ENCODE results near the gene PTGIR. TPM values are rescaled to one million over a fixed set of nuclear protein-coding genes. Genes with fewer than 3 reads are reported as not detected.

The PTGIR gene
- polyA plus RNA-seq (2012; ENCODE audit: insufficient read length, low read depth): 5.3 TPM

DNA sequence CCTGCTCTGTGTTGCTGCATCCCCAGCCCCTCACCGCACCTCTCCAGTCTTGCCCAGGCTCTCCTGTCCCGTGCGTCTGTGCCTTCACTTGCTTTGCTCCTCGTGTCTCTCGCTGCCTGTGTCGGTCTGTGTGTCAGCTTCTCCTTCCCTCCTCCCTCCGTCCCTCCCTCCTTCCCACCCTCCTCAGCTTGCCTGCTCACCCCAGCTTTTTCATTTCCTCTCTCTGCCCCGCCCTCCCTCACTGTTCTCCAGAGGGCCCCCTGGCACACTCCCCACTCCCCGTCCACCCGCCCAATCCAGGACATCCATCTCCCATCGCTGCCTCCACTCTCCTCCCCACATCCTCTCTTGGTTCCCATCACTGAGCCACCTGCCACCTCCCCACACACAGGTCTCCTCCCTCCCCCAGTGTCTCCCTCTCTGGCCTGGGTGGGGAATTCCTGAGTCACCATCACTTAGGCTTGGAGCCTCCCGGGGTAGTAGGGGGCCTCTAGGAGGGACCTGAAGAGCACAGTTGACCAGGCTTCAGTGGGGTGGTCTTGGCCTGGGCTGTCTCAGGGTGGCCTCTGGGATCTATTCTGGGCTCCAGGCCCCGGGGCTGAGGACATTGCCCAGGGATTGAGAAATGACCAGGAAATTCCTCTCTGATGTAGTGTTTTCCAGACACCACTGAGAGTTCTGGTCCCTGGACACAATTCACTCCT, at the start of gene PTGIR:
TSS of gene PTGIR (minus strand) at position 132 of the 704 bp plus-strand sequence. CDS start 864 bp downstream, outside the sequence.
- TF ChIP-seq FOXP2 (optimal IDR thresholded peaks at IDR 0.05; ENCODE audit: borderline replicate concordance, extremely low read depth, extremely low read length, insufficient read depth): no peak

GRCh38 chr19:46670813-46671212, 45.9 kb upstream of the PTGIR start:
- TF ChIP-seq FOXP2 (optimal IDR thresholded peaks at IDR 0.05; ENCODE audit: borderline replicate concordance, extremely low read depth, extremely low read length, insufficient read depth) (no peak), TAF1 (IDR thresholded peaks at IDR 0.05; ENCODE audit: borderline replicate concordance, insufficient read depth, low read length) (no peak), SIN3A (IDR thresholded peaks at IDR 0.05; ENCODE audit: borderline replicate concordance, insufficient read depth, low read length) (no peak), REST (IDR thresholded peaks at IDR 0.05; ENCODE audit: insufficient read depth in 1 of 2, low read depth in 2 of 2, low read length in 2 of 2) (no peak), POLR2AphosphoS5 (IDR thresholded peaks at IDR 0.05; ENCODE audit: low read depth, low read length) (no peak)

- TF ChIP-seq TAF1 (IDR thresholded peaks at IDR 0.05; ENCODE audit: borderline replicate concordance, insufficient read depth, low read length): no peak
- no peak for TF ChIP-seq SIN3A (IDR thresholded peaks at IDR 0.05; ENCODE audit: borderline replicate concordance, insufficient read depth, low read length)
- no peak for TF ChIP-seq FOXP2 (optimal IDR thresholded peaks at IDR 0.05; ENCODE audit: borderline replicate concordance, extremely low read depth, extremely low read length, insufficient read depth)
- no peak for TF ChIP-seq REST (IDR thresholded peaks at IDR 0.05; ENCODE audit: insufficient read depth in 1 of 2, low read depth in 2 of 2, low read length in 2 of 2)
- no peak for TF ChIP-seq POLR2AphosphoS5 (IDR thresholded peaks at IDR 0.05; ENCODE audit: low read depth, low read length)
Observed at GRCh38 chr19:46668662-46669061, 43.8 kb upstream of the PTGIR start.

DNA sequence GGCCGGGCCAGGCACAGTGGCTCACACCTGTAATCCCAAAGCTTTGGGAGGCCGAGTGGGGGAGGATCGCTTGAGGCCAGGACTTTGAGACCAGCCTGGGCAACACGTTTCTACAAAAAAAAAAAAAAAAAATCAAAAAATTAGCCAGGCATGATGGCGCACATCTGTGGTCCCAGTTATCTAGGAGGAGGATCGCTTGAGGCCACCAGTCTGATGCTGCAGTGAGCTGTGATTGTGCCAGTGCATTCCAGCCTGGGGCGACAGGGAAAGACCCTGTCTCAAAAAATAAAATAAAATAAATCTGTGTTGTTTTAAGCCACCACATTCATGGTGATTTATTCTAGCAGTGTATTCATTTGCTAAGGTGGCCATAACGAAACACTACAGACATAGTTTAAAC, 40.2 kb upstream of the PTGIR start:
- TF ChIP-seq REST (IDR thresholded peaks at IDR 0.05; ENCODE audit: insufficient read depth in 1 of 2, low read depth in 2 of 2, low read length in 2 of 2): no peak
- no peak for TF ChIP-seq POLR2AphosphoS5 (IDR thresholded peaks at IDR 0.05; ENCODE audit: low read depth, low read length)
- TF ChIP-seq SIN3A (IDR thresholded peaks at IDR 0.05; ENCODE audit: borderline replicate concordance, insufficient read depth, low read length): no peak
- no peak for TF ChIP-seq TAF1 (IDR thresholded peaks at IDR 0.05; ENCODE audit: borderline replicate concordance, insufficient read depth, low read length)
- TF ChIP-seq FOXP2 (optimal IDR thresholded peaks at IDR 0.05; ENCODE audit: borderline replicate concordance, extremely low read depth, extremely low read length, insufficient read depth): no peak

GRCh38 chr19:46661735-46662592, 37.1 kb upstream of the PTGIR start:
- TF ChIP-seq POLR2AphosphoS5 (IDR thresholded peaks at IDR 0.05; ENCODE audit: low read depth, low read length) (no peak), REST (IDR thresholded peaks at IDR 0.05; ENCODE audit: insufficient read depth in 1 of 2, low read depth in 2 of 2, low read length in 2 of 2) (no peak), FOXP2 (optimal IDR thresholded peaks at IDR 0.05; ENCODE audit: borderline replicate concordance, extremely low read depth, extremely low read length, insufficient read depth) (no peak), TAF1 (IDR thresholded peaks at IDR 0.05; ENCODE audit: borderline replicate concordance, insufficient read depth, low read length) (no peak)
